Right cardiac atrium (tissue), 5 donors: ENCODE results near the gene SDR42E2. TPM values are rescaled to one million over a fixed set of nuclear protein-coding genes. Genes with fewer than 3 reads are reported as not detected.
"Not testable (repeated sequence)": the region's sequence is repeated elsewhere in the genome, so short reads cannot be mapped to it uniquely, and the experiment has no call there.

Source experiments
- ATAC-seq, 2 donors: fragments of 200-7000 bp; cut with Tn5 transposase; one replicate each; pipeline versions ENCODE4 v1.8.0 to v1.9.1; 2020; ENCODE audit warnings: moderate library complexity in 2 of 2, mild to moderate bottlenecking in 1 of 2
- DNase-seq, 3 donors: peaks; one replicate each; pipeline ENCODE4 v3.0.0-alpha.2; 2020
- H3K27ac ChIP-seq: one replicate; pipeline ENCODE4 v1.5.1; 2013; ENCODE audit warnings: mild to moderate bottlenecking, low read length, control low read depth, moderate library complexity
- H3K27me3 ChIP-seq: one replicate; pipeline ENCODE4 v1.6.1; 2013; ENCODE audit not compliant: control insufficient read depth, insufficient read depth
- H3K4me1 ChIP-seq: one replicate; pipeline ENCODE4 v1.6.1; 2013; ENCODE audit warnings: low read length; ENCODE audit not compliant: control insufficient read depth, insufficient read depth
- H3K4me3 ChIP-seq: one replicate; pipeline ENCODE4 v1.5.1; 2013; ENCODE audit warnings: low read length, control low read depth
- H3K9me3 ChIP-seq: one replicate; pipeline ENCODE4 v1.6.1; 2013; ENCODE audit warnings: low read length; ENCODE audit not compliant: control insufficient read depth
- WGBS: extraction: QIAGEN DNeasy Blood & Tissue Kit; methylation state at CpG from one replicate; pipeline ENCODE4 v1.1.7; 2013; 5-methylcytosine and 5-hydroxymethylcytosine counted together
- intact Hi-C, 4 donors: fragments of 100-400 bp; cut with DNase I; formaldehyde crosslinking; loops; one replicate each; pipeline versions ENCODE4 v1.11.0 to v1.14.0; 2022 to 2023
- polyA plus RNA-seq: library from polyadenylated mRNA; stranded (reverse); fragments of 200-250 nt; gene quantifications from one replicate; pipeline ENCODE4 v1.2.3, GENCODE V29; 2013
- total RNA-seq, 4 donors: library from RNA; stranded (reverse); fragmentation: NEBNext Ultra II Directional; extraction: Animal tissue kit (Norgen Biotek cat#: 25700); gene quantifications; one replicate each; pipeline ENCODE4 v1.2.1, GENCODE V29; 2021
- donor health status: healthy with polysubstance abuse.
- donor health status: DM: no; HTN: yes; CAD: no.
- donor health status: DM: no; HTN: no; CAD: no.
- donor health status: DM: no; HTN: yes; CAD: no; lungs with severe emphysema.
- donor health status: DM: yes; HTN: yes; CAD: no.

The SDR42E2 gene
- total and polyA plus RNA-seq, 5 donors = 0.09 TPM; not detected in 4

DNA sequence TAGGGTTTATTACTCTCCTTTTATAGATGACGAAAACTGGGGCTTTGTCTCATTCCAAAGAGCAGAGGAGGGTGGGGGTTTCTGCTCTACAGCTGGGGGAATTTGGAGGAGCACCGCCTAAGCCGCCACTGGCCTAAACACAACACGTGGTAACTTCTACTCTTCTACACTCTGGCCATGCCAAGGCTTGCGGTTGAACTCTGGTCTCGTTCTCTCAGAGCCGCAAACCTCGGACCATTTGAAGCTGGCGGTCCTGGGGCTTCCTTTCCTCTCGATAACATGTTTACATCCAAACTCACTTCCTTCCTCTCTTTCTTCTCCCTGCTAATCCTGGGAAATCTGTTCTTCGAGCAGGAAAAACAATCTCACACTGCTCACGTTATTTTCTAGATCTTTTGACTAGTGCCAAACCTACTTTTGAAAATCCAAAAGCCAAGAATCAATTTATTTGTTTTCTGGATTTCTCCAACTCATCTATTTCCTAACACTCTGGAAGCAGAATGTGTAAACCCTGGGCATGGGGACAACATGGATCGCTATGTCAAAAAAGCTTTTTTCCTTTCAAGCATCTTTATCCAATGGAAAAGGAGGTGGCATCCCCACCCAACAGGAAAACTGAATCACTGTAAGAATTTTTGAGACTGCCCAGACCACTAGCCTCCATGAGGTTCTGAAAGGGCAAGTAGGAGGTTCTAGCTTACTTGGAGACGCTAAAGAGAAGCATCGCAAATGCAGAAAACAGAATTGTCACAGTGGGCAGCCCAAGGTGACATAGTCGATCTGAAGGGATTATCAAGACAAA is 30.2 kb downstream of the SDR42E2 start:
- Histone ChIP-seq H3K4me1 (peaks cover 6% of the 10 kb centered on the region), H3K4me3 (peak overlapping the region; percentile 23), H3K9me3 (no peaks in the 10 kb centered on the region), H3K27ac (peak overlapping the region; percentile 99), H3K27me3 (no peaks in the 10 kb centered on the region)
- DNase-seq (peak; percentile 90 to 94 (median 90)), ATAC-seq (peak; percentile 38 to 41)
- WGBS = 18% methylated on average over 16 of the region's 16 CpGs
- intact Hi-C loops = no loop called here

DNA sequence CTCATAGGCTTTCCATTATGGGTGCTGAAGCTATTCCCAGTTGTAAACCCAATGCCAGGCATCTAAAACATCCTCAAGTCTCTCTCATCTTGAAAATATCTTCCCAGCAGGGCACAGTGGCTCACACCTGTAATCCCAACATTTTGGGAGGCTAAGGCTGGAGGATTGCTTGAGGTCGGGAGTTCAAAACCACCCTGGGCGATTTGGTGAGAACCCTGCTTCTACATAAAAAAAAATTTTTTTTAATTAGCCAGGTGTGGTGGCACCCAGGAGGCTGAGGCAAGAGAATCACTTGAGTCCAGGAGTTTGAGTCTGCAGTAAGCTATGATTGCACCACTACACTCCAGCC is 30.7 kb downstream of the SDR42E2 start:
- peak in 1 of 3 donors; percentile 35 for DNase-seq
- intact Hi-C loops = no loop called here
- ATAC-seq = no peak
- H3K4me3 ChIP-seq = no peak overlapping the region
- no peaks in the 10 kb centered on the region for H3K27me3 ChIP-seq
- peaks cover 6% of the 10 kb centered on the region for H3K4me1 ChIP-seq
- WGBS = 89% methylated on average over 2 of the region's 2 CpGs
- H3K9me3 ChIP-seq = no peaks in the 10 kb centered on the region
- peak overlapping the region; percentile 75 for H3K27ac ChIP-seq

DNA sequence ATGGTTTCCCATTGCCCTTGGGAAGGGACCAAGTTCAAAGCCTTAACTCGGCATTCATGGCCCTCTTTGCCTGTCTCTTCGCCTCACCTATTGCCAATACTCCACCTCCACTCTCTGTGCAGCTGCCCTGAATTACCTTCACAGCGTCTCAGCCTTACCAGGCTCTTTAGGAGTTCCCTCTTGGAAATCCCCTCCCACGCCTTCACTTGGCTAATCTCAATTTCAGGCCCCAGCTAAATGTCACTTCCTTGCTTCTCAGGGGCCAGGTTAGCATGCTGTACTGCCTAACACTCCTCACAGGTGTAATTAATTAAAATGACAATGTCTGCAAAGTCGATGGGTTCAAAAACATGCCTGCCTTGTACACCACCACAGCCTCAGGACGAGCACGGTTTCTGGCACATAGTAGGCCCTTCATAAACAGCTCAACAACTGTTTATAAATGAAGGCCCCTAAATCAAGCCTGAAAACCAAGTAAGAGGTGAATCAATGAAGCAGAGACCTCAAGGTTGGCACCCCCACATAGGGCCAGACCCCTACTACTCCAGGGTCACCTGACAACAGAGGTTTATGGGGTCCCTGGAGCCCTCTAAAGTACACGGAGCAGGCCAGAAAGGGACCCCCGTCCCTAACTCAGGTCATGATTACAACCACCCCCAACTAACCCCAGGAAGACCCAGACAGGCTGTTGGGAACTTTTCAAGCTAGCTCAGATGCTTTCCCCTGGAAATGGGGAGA is 32.6 kb downstream of the SDR42E2 start:
- Histone ChIP-seq H3K4me1 (no peaks in the 10 kb centered on the region), H3K4me3 (no peak overlapping the region), H3K27me3 (no peaks in the 10 kb centered on the region), H3K9me3 (no peaks in the 10 kb centered on the region), H3K27ac (no peak overlapping the region)
- intact Hi-C loops = loop anchor here in 2 of 4 donors (5.0 kb wide), 1 partner anchor 102 kb away; the partner anchor contains the start of gene POLR3E (in 2 of the 2)
- WGBS = 84% methylated on average over 9 of the region's 9 CpGs
- DNase-seq = no peak
- no peak for ATAC-seq

DNA sequence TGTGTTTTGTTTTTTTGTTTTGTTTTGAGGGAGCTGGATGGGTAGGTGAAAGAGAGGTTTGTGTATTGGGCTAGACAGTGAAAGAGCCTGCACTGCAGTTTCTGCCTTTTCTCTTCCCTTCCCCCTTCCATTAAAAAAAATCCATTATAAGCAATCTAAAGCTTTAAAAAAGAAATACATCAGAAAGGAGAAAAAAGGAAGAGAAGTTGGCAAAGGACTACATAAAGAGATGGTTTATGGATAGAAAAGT is 33.1 kb downstream of the SDR42E2 start:
- Histone ChIP-seq H3K4me3 (no peak overlapping the region), H3K27me3 (no peaks in the 10 kb centered on the region), H3K27ac (no peak overlapping the region), H3K4me1 (no peaks in the 10 kb centered on the region), H3K9me3 (no peaks in the 10 kb centered on the region)
- ATAC-seq (no peak), DNase-seq (no peak)
- intact Hi-C loops = loop anchor here in 2 of 4 donors (5.0 kb wide), 1 partner anchor 102 kb away; the partner anchor contains the start of gene POLR3E (in 2 of the 2)

DNA sequence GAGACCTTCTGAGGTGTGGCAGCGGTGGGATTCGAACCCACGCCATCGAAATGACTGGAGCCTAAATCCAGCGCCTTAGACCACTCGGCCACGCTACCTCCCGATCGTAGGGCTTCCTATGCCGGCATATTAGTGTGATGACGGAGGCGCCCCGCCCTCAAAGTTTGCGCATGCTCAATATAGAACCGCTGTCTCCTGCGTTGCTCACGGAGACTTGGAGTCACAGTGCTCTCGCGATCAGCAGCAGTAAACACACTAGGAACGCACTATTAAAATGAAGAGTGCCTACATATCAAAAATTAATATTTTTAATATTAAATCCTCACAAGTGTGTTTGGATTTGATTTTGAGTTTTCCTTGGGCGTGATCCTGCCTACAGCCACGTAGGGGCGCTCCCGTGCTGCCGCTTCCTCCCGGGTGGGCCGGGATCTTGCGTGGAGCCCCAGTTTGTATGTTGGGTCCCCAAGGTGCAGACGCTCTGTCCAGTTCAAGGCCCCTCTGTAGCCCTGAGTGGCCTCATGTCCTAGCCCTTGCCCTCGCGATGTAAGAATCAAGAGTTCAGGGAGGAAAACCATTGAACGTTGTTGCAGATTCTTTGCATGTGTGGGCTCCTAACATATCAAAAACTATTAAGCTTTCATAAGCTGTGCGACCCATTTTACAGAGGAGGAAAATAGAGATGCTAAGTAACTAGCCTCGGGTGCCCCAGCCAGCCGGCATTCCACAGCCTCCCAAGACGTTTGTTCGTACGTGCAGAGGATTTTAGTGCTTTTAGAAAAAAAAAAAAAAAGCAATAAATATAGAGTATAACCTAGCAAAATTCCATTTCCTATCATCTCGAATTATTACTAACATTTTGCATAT is 33.6 kb downstream of the SDR42E2 start:
- H3K27me3 ChIP-seq = no peaks in the 10 kb centered on the region
- no peaks in the 10 kb centered on the region for H3K4me1 ChIP-seq
- WGBS = 2% methylated on average over 39 of the region's 39 CpGs
- intact Hi-C loops = loop anchor here in 3 of 4 donors (2.0 to 5.0 kb wide), 2 partner anchors 101 to 103 kb away; partner anchors contain the start of gene POLR3E (in 2 of the 3)
- peak; percentile 42 to 51 for ATAC-seq
- peak; percentile 85 to 94 (median 94) for DNase-seq
- H3K27ac ChIP-seq = peak overlapping the region; percentile 37
- peak overlapping the region; percentile 69 for H3K4me3 ChIP-seq
- H3K9me3 ChIP-seq = no peaks in the 10 kb centered on the region

DNA sequence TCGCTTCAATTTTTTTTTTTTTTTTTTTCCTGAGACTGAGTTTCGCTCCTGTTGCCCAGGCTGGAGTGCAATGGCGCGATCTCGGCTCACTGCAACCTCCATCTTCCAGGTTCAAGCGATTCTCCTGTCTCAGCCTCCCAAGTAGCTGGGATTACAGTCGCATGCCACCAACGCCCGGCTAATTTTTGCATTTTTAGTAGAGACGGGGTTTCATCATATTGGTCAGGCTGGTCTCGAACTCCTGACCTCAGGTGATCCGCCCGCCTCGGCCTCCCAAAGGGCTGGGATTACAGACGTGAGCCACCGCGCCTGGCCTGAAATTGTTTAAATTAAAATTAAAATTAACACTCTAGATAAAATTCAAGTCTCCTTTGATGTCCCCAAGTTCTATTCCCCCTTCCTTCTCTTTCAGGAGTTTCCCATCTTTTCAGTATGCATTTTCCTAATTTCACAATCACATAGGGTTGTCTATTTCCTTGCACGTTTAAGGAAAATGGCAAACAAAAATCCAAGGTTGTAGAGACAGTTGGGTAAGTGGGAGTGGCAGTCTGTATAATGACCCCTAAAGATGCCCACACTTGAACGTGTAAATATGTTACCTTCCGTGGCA is 34.4 kb downstream of the SDR42E2 start:
- H3K4me3 ChIP-seq, H3K9me3 ChIP-seq, H3K27me3 ChIP-seq, H3K27ac ChIP-seq, ATAC-seq, H3K4me1 ChIP-seq: not testable (repeated sequence)
- 39% methylated on average over 20 of the region's 20 CpGs for whole genome bisulfite sequencing
- intact Hi-C loops = loop anchor here in 3 of 4 donors (2.0 to 5.0 kb wide), 2 partner anchors 101 to 102 kb away; partner anchors contain the start of gene POLR3E (in 2 of the 3)
- DNase-seq = peak in 1 of 3 donors; percentile 30

DNA sequence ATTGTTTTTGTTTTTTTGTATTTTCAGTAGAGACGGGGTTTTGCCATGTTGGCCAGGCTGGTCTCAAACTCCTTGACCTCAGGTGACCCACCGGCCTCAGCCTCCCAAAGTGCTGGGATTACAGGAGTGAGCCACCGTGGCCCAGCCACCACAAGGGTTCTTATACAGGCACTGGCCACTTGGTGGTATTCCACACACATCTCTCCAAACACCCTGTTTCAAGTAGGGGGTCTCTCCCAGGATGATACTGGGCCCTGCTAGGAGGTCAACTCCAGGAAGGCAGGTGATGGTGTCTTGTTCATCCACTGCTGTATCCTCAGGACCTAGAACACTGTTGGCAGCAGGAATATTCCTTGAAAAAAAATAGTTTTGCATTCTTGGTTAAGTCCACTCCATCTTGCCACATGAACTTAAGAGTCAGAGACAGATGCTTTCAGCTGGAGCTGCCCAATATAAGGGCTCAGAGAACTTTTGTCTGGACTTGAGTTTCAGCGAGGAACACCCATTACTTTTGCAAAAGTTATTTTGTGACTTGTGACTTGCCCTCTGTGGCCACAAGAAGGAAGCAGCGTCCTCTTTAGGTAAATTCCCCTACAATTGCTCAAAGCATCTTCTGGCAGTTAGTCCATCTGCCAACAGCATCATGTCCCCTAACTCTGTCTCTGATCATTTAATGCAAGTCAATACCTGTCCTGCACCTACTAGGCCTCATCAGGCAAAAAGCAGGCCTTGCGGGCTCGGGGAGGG is 36.4 kb downstream of the SDR42E2 start:
- no peaks in the 10 kb centered on the region for H3K9me3 ChIP-seq
- ATAC-seq (no peak), DNase-seq (peak in 1 of 3 donors; percentile 26)
- no peak overlapping the region for H3K4me3 ChIP-seq
- peak overlapping the region; percentile 64 for H3K27ac ChIP-seq
- WGBS = 81% methylated on average over 7 of the region's 7 CpGs
- H3K4me1 ChIP-seq = no peaks in the 10 kb centered on the region
- intact Hi-C loops = loop anchor here in 2 of 4 donors (5.0 kb wide), 1 partner anchor 99 kb away; the partner anchor contains the start of gene POLR3E (in 2 of the 2)
- no peaks in the 10 kb centered on the region for H3K27me3 ChIP-seq

DNA sequence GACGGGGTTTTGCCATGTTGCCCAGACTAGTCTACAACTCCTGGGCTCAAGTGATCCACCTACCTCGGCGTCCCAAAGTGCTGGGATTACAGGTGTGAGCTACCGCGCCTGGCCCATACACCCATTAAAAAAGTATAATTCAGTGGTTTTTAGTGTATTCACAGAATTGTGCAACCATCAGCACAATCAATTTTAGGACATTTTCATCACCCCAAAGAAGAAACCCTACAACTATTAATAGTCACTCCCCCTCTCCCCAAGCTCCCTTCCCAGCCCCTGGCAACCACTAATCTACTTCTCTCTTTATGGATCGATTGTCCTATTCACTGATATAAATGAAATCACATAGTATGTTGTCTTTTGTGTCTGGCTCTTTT is 39.9 kb downstream of the SDR42E2 start:
- H3K4me3 ChIP-seq = no peak overlapping the region
- H3K9me3 ChIP-seq = no peaks in the 10 kb centered on the region
- H3K4me1 ChIP-seq = no peaks in the 10 kb centered on the region
- intact Hi-C loops = no loop called here
- H3K27me3 ChIP-seq = no peaks in the 10 kb centered on the region
- no peak for DNase-seq
- no peak for ATAC-seq
- WGBS = 93% methylated on average over 6 of the region's 6 CpGs
- no peak overlapping the region for H3K27ac ChIP-seq

DNA sequence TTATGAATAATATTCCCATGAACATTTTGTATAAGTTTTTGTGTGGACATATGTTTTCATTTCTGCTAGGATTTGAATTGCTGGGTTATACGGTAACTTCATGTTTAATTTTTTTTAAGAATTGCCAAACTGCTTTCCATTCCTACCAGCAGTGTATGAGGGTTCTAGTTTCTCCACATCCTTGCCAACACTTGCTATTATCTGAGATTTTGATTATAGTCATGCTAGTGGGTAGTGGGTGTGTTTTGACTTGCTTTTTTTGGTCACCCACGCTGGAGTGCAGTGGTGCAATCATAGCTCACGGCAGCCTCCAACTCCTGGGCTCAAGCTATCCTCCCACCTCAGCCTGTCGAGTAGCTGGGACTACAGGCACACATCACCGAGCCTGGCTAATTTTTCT is 40.8 kb downstream of the SDR42E2 start:
- ATAC-seq = no peak
- DNase-seq = no peak
- Histone ChIP-seq H3K4me3 (no peak overlapping the region), H3K9me3 (no peaks in the 10 kb centered on the region), H3K27me3 (no peaks in the 10 kb centered on the region), H3K4me1 (peaks cover 5% of the 10 kb centered on the region), H3K27ac (no peak overlapping the region)
- WGBS = 86% methylated on average over 5 of the region's 5 CpGs
- intact Hi-C loops = no loop called here

DNA sequence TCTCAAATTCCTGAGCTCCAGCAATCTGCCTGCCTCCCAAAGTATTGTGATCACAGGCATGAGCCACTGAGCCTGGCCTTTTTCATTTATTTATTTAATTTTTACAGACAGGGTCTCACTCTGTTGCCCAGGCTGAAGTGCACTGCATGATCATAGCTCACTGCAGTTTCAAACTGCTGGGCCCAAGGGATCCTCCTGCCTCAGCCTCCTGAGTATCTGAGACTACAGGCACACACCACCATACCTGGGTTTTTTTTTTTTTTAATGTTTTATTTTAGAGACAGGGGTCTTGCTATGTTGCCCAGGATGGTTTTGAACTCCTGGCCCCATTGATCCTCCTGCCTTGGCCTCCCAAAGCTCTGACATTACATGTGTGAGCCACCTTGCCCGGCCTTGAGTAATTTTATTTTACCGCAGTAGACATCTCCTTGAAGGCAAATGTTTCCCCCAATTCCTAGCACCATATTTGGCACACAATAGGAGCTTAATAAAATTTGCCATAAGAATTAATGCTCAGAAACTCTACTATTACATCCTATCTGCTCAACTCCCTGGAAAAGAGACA is 41.9 kb downstream of the SDR42E2 start:
- Histone ChIP-seq H3K27me3 (no peaks in the 10 kb centered on the region), H3K4me3 (no peak overlapping the region), H3K9me3 (no peaks in the 10 kb centered on the region), H3K27ac (no peak overlapping the region), H3K4me1 (peaks cover 5% of the 10 kb centered on the region)
- WGBS = 97% methylated on average over 2 of the region's 2 CpGs
- ATAC-seq (no peak), DNase-seq (no peak)
- intact Hi-C loops = no loop called here
